Thyroid gland (tissue), 4 donors: Measurements from ENCODE around the gene RUVBL1.

ENCODE experiments used
- CTCF ChIP-seq, 6 experiments: fragments of 200-600 bp in 3 of 6; fragments of 450-650 bp in 3 of 6; sonication (generic) in 3 of 6; IDR thresholded peaks; one replicate each; pipeline ENCODE4 v1.5.1; 2016 to 2019; ENCODE audit warnings: antibody characterized with exemption in 6 of 6, mild to moderate bottlenecking in 2 of 6, inconsistent platforms in 1 of 6, moderate library complexity in 1 of 6
- POLR2A ChIP-seq, 2 donors: fragments of 450-650 bp; IDR thresholded peaks; one replicate each; pipeline ENCODE4 v1.6.1; 2017; ENCODE audit warnings: antibody characterized with exemption in 2 of 2, mild to moderate bottlenecking in 2 of 2, moderate library complexity in 1 of 2

DNA sequence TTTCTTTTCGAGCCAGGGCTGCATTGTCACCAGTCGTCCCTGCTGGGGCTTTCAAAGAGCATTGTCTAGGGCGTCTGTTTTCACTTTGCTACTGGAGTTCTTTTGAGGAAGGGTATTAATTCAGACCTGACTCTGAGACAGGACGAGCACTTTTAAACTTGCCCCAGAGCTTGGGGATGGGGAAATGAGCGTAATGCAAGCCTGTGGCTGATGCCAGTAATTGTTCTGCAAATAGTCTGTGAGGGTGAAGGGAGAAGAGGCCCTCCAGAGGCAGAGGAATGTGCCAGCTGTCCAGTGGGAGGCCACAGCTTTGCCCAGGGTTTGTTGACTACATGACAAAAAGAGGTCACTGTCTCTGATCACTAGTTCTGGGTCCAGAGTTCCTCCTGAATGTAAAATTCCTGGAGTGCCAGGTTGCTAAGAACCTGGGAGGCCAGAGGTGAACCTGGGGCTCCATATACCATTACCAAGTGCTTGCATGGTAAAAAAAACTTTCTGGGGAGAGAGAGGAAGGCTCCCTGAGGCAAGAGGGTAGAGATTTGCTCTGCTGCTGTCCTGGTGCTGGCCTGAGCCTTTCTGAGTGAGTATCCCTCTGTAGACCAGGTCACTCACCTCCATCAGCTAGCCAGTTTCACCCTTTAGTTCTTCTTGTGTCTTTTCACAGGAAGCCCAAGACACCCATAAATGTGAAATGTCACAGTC, 44.5 kb upstream of the RUVBL1 start:
- TF ChIP-seq CTCF (IDR thresholded peaks at IDR 0.05) (no peak), POLR2A (IDR thresholded peaks at IDR 0.05) (no peak)
